Stromal cell of bone marrow (primary cell): ENCODE results near the gene HMGXB3.

Source experiments
- DNase-seq: peaks from one replicate; pipeline ENCODE4 v3.0.0-alpha.2; 2012; ENCODE audit warnings: low read depth

The HMGXB3 gene

GRCh38 chr5:149990518-149991376, 9.8 kb upstream of the HMGXB3 start:
- DNase-seq, result peak; percentile 46

- no peak for DNase-seq
Measured at GRCh38 chr5:149993471-149993870, 7.1 kb upstream of the HMGXB3 start.

GRCh38 chr5:149995385-149996204, 4.9 kb upstream of the HMGXB3 start:
- DNase-seq, result no peak

- DNase-seq, result no peak
Measured at GRCh38 chr5:149996205-149996890, 4.2 kb upstream of the HMGXB3 start.

GRCh38 chr5:149998281-149998680, 2.3 kb upstream of the HMGXB3 start:
- DNase-seq, result no peak

- no peak for DNase-seq
Measured at GRCh38 chr5:149999359-149999758, 1.2 kb upstream of the HMGXB3 start.

GRCh38 chr5:149999866-150000255, 678 bp upstream of the HMGXB3 start:
- DNase-seq, result no peak

- no peak for DNase-seq
Measured at GRCh38 chr5:150000990-150001659, 586 bp downstream of the HMGXB3 start.

- peak; percentile 64 for DNase-seq
Measured at GRCh38 chr5:150001660-150002486, 1.3 kb downstream of the HMGXB3 start.

- no peak for DNase-seq
Measured at GRCh38 chr5:150006318-150006717, 5.8 kb downstream of the HMGXB3 start.

- DNase-seq, result no peak
Measured at GRCh38 chr5:150007050-150007449, 6.5 kb downstream of the HMGXB3 start.

- DNase-seq, result no peak
Measured at GRCh38 chr5:150009671-150010387, 9.3 kb downstream of the HMGXB3 start.

GRCh38 chr5:150013931-150014330, 13.4 kb downstream of the HMGXB3 start:
- DNase-seq, result no peak

GRCh38 chr5:150014456-150014855, 13.9 kb downstream of the HMGXB3 start:
- DNase-seq, result no peak

- no peak for DNase-seq
Measured at GRCh38 chr5:150015415-150015814, 14.9 kb downstream of the HMGXB3 start.

- DNase-seq, result no peak
Measured at GRCh38 chr5:150016537-150016936, 16.0 kb downstream of the HMGXB3 start.

- peak; percentile 41 for DNase-seq
Measured at GRCh38 chr5:150017226-150018005, 16.9 kb downstream of the HMGXB3 start.

GRCh38 chr5:150020249-150020648, 19.7 kb downstream of the HMGXB3 start:
- DNase-seq, result no peak

- no peak for DNase-seq
Measured at GRCh38 chr5:150021491-150022157, 21.1 kb downstream of the HMGXB3 start.
